ENCODE data around the gene SLC6A6. TPM values are rescaled to one million over a fixed set of nuclear protein-coding genes. Genes with fewer than 3 reads are reported as not detected.

The SLC6A6 gene
- total and polyA plus RNA-seq, 2 experiments from 2014 or later, result 27.5 to 150 TPM

- Histone ChIP-seq H4K20me1 (replicated peaks; ENCODE audit: insufficient read depth) (peaks cover 27% of the 10 kb centered on the region), H2AFZ (no peak overlapping the region), H3K4me2 (no peak overlapping the region), H3K36me3 (ENCODE audit: insufficient read depth) (no peaks in the 10 kb centered on the region), H3K4me3 (no peak overlapping the region), H3K9me2 (ENCODE audit: insufficient read depth) (no peaks in the 10 kb centered on the region), H3F3A (replicated peaks; ENCODE audit: low read depth) (no peaks in the 10 kb centered on the region), H3K4me1 (ENCODE audit: insufficient read depth) (peaks cover 22% of the 10 kb centered on the region), H3K79me2 (replicated peaks; ENCODE audit: insufficient read depth) (peaks cover 71% of the 10 kb centered on the region), H3K27me3 (ENCODE audit: insufficient read depth) (no peaks in the 10 kb centered on the region), H3K27ac (ENCODE audit: low read depth) (no peak overlapping the region)
- ATAC-seq (no peak), DNase-seq (ENCODE audit: low spot score) (no peak)
- Mint-ChIP-seq H3K27me3 (ENCODE audit: insufficient read depth, low read depth, poor library complexity) (peaks cover 5% of the 10 kb centered on the region), H3K36me3 (ENCODE audit: low read depth) (no peaks in the 10 kb centered on the region), H3K9me3 (no peaks in the 10 kb centered on the region; the same call in 2 of the 3 replicates), H3K4me3 (no peak overlapping the region), H3K27ac (no peak overlapping the region; the same call in 1 of the 2 replicates), H3K4me1 (peaks cover 49% of the 10 kb centered on the region)
- TF ChIP-seq CREB1 (CRISPR knock-in tag; IDR thresholded peaks at IDR 0.05; ENCODE audit: low read depth) (no peak), JUNB (IDR thresholded peaks at IDR 0.05; ENCODE audit: unreplicated experiment) (no peak), ZNF331 (CRISPR knock-in tag; IDR thresholded peaks at IDR 0.05; ENCODE audit: low read depth) (no peak), EZH2 (IDR thresholded peaks at IDR 0.05; ENCODE audit: low read depth, unreplicated experiment) (no peak), NANOG (IDR thresholded peaks at IDR 0.05; ENCODE audit: borderline replicate concordance) (no peak)
These were observed 27.6 kb downstream of the SLC6A6 start for GRCh38 chr3:14430053-14430452.

GRCh38 chr3:14430706-14431451 is 28.5 kb downstream of the SLC6A6 start:
- H3K27me3 Mint-ChIP-seq (ENCODE audit: insufficient read depth, low read depth, poor library complexity), result peaks cover 3% of the 10 kb centered on the region
- H3K36me3 Mint-ChIP-seq (ENCODE audit: low read depth), result no peaks in the 10 kb centered on the region
- Histone ChIP-seq H3K4me3 (no peak overlapping the region), H3K27ac (ENCODE audit: low read depth) (no peak overlapping the region), H3K9me2 (ENCODE audit: insufficient read depth) (no peaks in the 10 kb centered on the region), H3K36me3 (ENCODE audit: insufficient read depth) (no peaks in the 10 kb centered on the region), H2AFZ (no peak overlapping the region), H3K4me1 (ENCODE audit: insufficient read depth) (peaks cover 14% of the 10 kb centered on the region), H3K79me2 (replicated peaks; ENCODE audit: insufficient read depth) (peaks cover 70% of the 10 kb centered on the region), H3F3A (replicated peaks; ENCODE audit: low read depth) (no peaks in the 10 kb centered on the region), H3K4me2 (no peak overlapping the region), H4K20me1 (replicated peaks; ENCODE audit: insufficient read depth) (peaks cover 27% of the 10 kb centered on the region), H3K27me3 (ENCODE audit: insufficient read depth) (no peaks in the 10 kb centered on the region)
- no peak overlapping the region for H3K27ac Mint-ChIP-seq
- H3K4me1 Mint-ChIP-seq, result peaks cover 41% of the 10 kb centered on the region
- ATAC-seq, result no peak
- no peaks in the 10 kb centered on the region; the same call in 2 of the 3 replicates for H3K9me3 Mint-ChIP-seq
- TF ChIP-seq CREB1 (CRISPR knock-in tag; IDR thresholded peaks at IDR 0.05; ENCODE audit: low read depth) (no peak), JUNB (IDR thresholded peaks at IDR 0.05; ENCODE audit: unreplicated experiment) (no peak), ZNF114 (CRISPR knock-in tag; IDR thresholded peaks at IDR 0.05) (no peak), REST (IDR thresholded peaks at IDR 0.05; ENCODE audit: unreplicated experiment) (no peak), POLR2AphosphoS5 (IDR thresholded peaks at IDR 0.05; ENCODE audit: low read depth) (no peak), STAT1 (IDR thresholded peaks at IDR 0.05; ENCODE audit: unreplicated experiment) (no peak), EZH2phosphoT487 (IDR thresholded peaks at IDR 0.05; ENCODE audit: unreplicated experiment) (no peak)
- no peak overlapping the region for H3K4me3 Mint-ChIP-seq
- no peak for DNase-seq (ENCODE audit: low spot score)

Measured in GM23338 (cell line).